ENCODE measurements around the gene FBH1. TPM values are rescaled to one million over a fixed set of nuclear protein-coding genes. Genes with fewer than 3 reads are reported as not detected.
A peak's percentile ranks its signal among the peaks of the same experiment; 100 is the strongest.
"Not testable (repeated sequence)": the region's sequence is repeated elsewhere in the genome, so short reads cannot be mapped to it uniquely, and the experiment has no call there.

The FBH1 gene
- total RNA-seq, 4 donors from 2014 or later = 62.6 to 96.9 (median 68.2) TPM

- no peak overlapping the region for H3K4me3 ChIP-seq
- no peaks in the 10 kb centered on the region for H3K9me3 ChIP-seq
- no peak for ATAC-seq
- DNase-seq = no peak
- intact Hi-C loops (cut with DNase I; ENCODE audit: low total_unique reads) (no loop called here), in situ Hi-C loops (cut with MboI; ENCODE audit: low sequenced_read_pairs in 4 of 4) (no loop called here)
- H3K27me3 ChIP-seq = peaks cover 0 to 6% (median 0%) of the 10 kb centered on the region in 3 donors
- no peaks in the 10 kb centered on the region for H3K4me1 ChIP-seq
- H3K27ac ChIP-seq = no peak overlapping the region
- no peaks in the 10 kb centered on the region for H3K36me3 ChIP-seq
- TF ChIP-seq, protein P1, sequence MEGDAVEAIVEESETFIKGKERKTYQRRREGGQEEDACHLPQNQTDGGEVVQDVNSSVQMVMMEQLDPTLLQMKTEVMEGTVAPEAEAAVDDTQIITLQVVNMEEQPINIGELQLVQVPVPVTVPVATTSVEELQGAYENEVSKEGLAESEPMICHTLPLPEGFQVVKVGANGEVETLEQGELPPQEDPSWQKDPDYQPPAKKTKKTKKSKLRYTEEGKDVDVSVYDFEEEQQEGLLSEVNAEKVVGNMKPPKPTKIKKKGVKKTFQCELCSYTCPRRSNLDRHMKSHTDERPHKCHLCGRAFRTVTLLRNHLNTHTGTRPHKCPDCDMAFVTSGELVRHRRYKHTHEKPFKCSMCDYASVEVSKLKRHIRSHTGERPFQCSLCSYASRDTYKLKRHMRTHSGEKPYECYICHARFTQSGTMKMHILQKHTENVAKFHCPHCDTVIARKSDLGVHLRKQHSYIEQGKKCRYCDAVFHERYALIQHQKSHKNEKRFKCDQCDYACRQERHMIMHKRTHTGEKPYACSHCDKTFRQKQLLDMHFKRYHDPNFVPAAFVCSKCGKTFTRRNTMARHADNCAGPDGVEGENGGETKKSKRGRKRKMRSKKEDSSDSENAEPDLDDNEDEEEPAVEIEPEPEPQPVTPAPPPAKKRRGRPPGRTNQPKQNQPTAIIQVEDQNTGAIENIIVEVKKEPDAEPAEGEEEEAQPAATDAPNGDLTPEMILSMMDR (IDR thresholded peaks at IDR 0.05 in 4 of 5, conservative IDR thresholded peaks at IDR 0.05 in 1 of 5) = no peak
- no peak for TF ChIP-seq POLR2A (IDR thresholded peaks at IDR 0.05)
These were observed 46.2 kb upstream of the FBH1 start for GRCh38 chr10:5843686-5844344.

DNA sequence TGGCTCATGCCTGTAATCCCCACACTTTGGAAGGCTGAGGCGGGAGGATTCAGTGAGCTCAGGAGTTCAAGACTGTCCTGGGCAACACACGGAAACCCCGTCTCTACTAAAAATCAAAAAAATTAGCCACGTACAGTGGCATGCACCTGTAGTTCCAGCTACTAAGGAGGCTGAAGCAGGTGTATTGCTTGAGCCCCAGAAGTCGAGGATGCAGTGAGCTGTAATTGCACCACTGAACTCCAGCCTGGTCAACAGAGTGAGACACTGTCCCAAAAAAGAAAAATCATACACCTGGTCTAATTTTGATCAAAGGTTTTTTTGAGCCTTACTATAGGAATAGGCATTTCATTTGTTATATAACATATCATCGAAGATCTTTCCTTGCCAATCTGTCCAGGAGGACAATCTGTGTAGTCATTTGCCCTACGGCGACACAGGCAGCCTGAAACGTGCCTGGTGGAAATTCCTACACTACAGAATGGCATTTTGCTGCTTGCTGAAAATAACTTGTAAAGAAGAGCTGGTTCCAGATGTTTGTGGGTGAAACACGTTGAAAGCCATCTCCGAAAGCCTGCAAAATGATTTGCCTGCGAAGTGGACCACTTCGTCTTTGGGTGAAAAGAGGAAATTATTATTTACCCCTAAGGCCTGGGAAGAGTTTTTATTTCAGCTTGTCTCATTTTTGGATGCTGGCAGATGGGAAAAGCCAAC is 45.5 kb upstream of the FBH1 start:
- in situ Hi-C loops (cut with MboI; ENCODE audit: low sequenced_read_pairs in 4 of 4) = no loop called here
- TF ChIP-seq, protein P1 (IDR thresholded peaks at IDR 0.05 in 4 of 5, conservative IDR thresholded peaks at IDR 0.05 in 1 of 5) = no peak
- TF ChIP-seq POLR2A (IDR thresholded peaks at IDR 0.05) = no peak

DNA sequence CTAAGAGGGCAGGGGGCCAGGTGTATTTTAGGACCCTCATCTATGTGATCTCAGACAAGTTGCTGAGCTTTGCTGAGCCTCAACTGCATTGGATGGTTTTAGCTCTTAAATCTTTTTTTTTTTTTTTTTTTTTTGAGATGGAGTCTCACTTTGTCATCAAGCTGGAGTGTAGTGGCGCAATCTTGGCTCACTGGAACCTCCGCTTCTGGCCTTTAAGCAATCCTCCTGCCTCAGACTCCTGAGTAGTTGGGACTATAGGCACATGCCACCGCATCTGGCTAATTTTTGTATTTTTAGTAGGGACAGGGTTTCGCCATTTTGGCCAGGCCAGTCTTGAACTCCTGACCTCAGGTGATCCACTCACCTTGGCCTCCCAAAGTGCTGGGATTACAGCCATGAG is 43.4 kb upstream of the FBH1 start:
- H3K4me1 ChIP-seq; H3K4me3 ChIP-seq; H3K9me3 ChIP-seq; intact Hi-C loops (cut with DNase I; ENCODE audit: low total_unique reads); in situ Hi-C loops (cut with MboI; ENCODE audit: low sequenced_read_pairs in 4 of 4); ATAC-seq; H3K36me3 ChIP-seq; H3K27me3 ChIP-seq; DNase-seq: not testable (repeated sequence)
- H3K27ac ChIP-seq = peak overlapping the region in 1 of 4 donors; percentile 31

More for the DNA sequence above, 45.5 kb upstream of the FBH1 start:
- Histone ChIP-seq H3K4me3 (no peak overlapping the region), H3K4me1 (no peaks in the 10 kb centered on the region), H3K36me3 (no peaks in the 10 kb centered on the region), H3K27ac (peak overlapping the region in 1 of 4 donors; percentile 11), H3K27me3 (peaks cover 0 to 4% (median 0%) of the 10 kb centered on the region in 3 donors), H3K9me3 (no peaks in the 10 kb centered on the region)
- DNase-seq (no peak), ATAC-seq (no peak)
- intact Hi-C loops (cut with DNase I; ENCODE audit: low total_unique reads) = no loop called here

GRCh38 chr10:5854131-5854475 is 35.9 kb upstream of the FBH1 start:
- no peak for TF ChIP-seq POLR2A (IDR thresholded peaks at IDR 0.05)
- TF ChIP-seq, protein P1 (IDR thresholded peaks at IDR 0.05 in 4 of 5, conservative IDR thresholded peaks at IDR 0.05 in 1 of 5) = no peak
- no peaks in the 10 kb centered on the region for H3K4me1 ChIP-seq
- in situ Hi-C loops (cut with MboI; ENCODE audit: low sequenced_read_pairs in 4 of 4) (loop anchor here in 3 of 4 donors (25.0 kb wide), 2 partner anchors 167 to 417 kb away; partner anchors contain the start of gene TASOR2 (in 3 of the 3)), intact Hi-C loops (cut with DNase I; ENCODE audit: low total_unique reads) (no loop called here)
- ATAC-seq = no peak
- no peak overlapping the region for H3K4me3 ChIP-seq
- H3K9me3 ChIP-seq = no peaks in the 10 kb centered on the region
- H3K27me3 ChIP-seq = no peaks in the 10 kb centered on the region
- no peak for DNase-seq
- no peaks in the 10 kb centered on the region for H3K36me3 ChIP-seq
- H3K27ac ChIP-seq = no peak overlapping the region

GRCh38 chr10:5855979-5856700 is 33.9 kb upstream of the FBH1 start:
- in situ Hi-C loops (cut with MboI; ENCODE audit: low sequenced_read_pairs in 4 of 4) (loop anchor here in 3 of 4 donors (25.0 kb wide), 2 partner anchors 169 to 419 kb away; partner anchors contain the start of gene TASOR2 (in 3 of the 3)), intact Hi-C loops (cut with DNase I; ENCODE audit: low total_unique reads) (no loop called here)
- Histone ChIP-seq H3K9me3 (no peaks in the 10 kb centered on the region), H3K27me3 (no peaks in the 10 kb centered on the region), H3K36me3 (no peaks in the 10 kb centered on the region), H3K27ac (no peak overlapping the region), H3K4me3 (no peak overlapping the region), H3K4me1 (no peaks in the 10 kb centered on the region)
- DNase-seq (no peak), ATAC-seq (no peak)
- TF ChIP-seq, protein P1 (IDR thresholded peaks at IDR 0.05 in 4 of 5, conservative IDR thresholded peaks at IDR 0.05 in 1 of 5) = no peak
- TF ChIP-seq POLR2A (IDR thresholded peaks at IDR 0.05) = no peak

All from gastrocnemius medialis (tissue), 4 donors.